Central memory CD4-positive, alpha-beta T cell (primary cell): ENCODE measurements around the gene AKAP7.
"Not testable (repeated sequence)": the region's sequence is repeated elsewhere in the genome, so short reads cannot be mapped to it uniquely, and the experiment has no call there.

ENCODE experiments used
- DNase-seq: peaks from one replicate; pipeline ENCODE4 v3.0.0; 2022

Gene AKAP7

DNA sequence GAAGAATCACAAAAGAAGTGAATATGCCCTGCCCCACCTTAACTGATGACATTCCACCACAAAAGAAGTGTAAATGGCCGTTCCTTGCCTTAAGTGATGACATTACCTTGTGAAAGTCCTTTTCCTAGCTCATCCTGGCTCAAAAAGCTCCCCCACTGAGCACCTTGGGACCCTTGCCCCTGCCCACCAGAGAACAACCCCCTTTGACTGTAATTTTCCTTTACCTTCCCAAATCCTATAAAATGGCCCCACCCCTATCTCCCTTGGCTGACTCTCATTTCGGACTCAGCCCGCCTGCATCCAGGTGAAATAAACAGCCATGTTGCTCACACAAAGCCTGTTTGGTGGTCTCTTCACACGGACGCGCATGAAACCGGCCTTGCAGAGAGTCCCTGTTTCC is 165.6 kb downstream of the AKAP7 start:
- not testable (repeated sequence) for DNase-seq

DNA sequence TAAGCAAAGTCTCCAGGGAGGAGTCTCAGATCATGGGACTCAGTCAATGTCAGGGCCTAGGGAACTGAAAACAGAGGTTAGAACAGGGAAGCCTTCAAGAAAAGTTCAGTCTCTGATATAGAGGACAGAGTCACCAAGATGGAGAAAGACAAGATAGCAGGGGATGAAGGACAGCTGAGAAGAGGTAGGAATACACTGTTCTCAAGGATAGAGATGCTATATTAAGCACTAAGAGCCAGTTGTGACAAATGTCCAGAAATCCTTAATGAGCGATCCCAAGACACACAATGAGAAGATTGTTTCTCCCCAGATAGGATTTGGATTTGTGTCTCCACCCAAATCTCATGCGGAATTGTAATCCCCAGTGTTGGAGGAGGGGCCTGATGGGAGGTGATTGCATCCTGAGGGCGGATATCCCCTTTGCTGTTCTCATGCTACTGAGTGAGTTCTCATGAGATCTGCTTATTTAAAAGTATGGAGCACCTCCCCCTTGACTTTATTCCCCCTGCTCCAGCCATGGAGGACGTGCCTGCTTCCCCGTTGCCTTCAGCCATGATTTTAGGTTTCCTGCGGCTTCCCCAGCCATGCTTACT is 168.2 kb downstream of the AKAP7 start:
- DNase-seq = no peak

DNA sequence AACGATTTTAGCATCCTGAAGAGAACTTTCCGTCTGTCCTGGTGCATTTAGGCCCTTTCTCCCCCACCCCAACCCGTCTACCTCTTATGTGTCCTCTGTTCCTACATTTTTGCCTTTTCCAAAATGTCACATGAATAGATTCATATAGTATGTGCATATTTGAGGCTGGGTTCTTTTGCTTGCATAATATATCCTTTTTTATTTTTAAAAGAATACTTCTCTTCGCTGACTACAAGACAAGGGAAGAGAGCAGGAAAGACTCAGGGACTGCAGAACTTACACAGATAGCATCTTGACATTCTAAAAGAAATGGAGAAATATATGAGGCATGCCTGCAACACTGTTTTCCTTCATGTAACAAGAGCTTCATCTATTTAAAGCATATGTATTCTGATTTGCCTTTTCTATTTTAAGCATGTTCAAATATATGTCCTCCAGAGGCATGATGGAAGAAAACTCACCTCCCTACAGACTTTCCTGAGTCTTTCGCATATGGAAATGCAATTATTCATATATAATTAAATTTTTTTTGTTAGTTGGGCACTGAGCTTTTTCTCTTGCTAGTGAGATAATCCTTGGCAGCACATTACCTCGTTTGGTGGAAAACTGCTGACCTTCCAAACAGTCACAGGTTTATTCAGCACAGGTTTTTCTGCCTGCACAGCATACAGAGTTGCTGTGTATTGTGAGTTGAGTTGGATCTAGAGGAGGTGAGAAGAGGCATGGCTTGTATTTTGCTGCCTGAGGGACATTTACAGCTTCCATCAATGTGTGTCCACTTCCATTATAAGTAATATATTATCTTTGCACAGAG is 170.0 kb downstream of the AKAP7 start:
- no peak for DNase-seq

DNA sequence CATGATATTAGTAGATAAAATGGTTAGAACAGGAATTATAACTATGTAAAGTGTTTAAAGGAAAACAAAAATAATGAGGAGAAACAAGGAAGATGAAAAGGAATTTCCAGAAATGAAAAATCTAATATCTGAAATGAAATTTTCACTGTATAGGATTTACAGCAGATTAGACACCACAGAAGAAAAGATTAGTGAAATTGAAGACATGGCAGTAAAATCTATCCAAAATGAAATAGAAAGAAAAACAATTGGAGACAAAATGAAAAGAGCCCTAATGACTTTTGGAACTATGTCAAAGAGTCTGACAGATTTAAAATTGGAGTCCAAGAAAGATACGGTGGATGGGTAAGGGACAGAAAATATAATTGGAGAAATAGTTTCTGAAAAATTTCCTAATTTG is 174.2 kb downstream of the AKAP7 start:
- no peak for DNase-seq

DNA sequence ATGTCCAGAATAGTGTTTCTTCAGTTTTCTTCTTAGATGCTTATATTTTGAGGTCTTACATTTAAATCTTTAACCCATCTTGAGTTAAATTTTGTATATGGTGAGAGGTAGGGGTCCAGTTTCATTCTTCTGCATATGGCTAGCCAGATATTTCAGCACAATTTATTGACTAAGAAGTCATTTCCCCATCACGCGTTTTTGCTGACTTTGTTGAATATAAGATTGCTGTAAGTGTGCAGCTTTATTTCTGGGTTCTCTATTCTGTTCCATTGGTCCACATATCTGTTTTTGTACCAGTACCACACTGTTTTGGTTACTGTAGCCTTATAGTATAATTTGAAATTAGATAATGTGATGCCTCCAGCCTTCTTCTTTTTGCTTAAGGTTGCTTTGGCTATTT is 179.6 kb downstream of the AKAP7 start:
- no peak for DNase-seq

DNA sequence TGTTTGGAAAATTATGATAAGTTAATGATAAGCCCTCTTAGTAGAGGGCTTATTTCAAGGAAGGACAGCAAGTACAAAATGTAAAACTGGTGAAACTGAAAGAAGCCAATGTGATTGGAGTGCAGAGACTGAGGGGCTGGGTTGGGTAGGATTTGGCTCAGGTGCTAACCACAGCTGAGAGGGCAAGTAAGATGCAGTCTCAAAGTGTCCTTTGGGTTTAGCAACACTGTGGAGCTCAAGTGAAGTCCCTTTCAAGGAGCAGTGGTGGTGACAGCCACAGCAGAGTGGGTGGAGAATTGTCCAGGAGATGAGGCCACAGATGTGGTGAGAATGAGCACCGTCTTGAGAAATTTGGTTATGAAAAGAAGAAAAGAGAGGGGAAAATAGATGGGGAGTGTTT is 181.4 kb downstream of the AKAP7 start:
- no peak for DNase-seq

DNA sequence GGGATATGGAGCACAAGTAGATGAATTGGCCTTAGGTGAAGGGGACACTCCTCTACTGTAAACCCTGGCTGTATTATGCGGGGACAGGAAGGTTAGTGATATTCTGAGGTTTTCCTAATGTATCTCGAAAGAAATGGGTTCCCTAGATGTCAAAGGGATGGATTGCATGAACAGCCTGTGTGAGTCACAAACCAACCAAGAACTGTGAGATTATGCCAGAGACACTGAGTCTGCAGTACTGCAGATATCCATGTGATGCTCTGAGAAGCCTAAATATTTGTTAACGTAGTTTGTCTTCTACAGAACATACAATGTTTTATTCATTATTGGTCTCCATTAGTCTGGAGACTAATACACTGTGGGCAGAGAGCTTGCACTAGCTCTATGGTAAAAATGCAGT is 182.2 kb downstream of the AKAP7 start:
- DNase-seq = no peak

DNA sequence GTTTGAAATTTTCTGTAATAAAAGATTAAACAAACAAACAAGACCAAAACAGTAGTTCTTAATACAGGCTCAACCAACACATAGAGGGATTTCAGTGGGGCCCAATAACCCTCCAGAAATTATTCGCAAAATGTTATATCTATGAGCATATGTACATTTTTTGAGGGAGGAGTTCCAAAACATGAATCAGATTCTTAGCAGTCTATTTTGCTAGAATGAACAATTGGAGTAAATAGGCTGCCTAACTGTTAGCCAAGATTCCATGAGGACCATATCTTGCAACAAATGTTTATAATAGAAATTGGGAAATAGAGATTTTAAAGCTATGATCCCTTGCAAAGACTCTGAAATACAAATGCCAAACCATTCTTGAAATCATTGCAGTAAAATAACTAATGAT is 186.3 kb downstream of the AKAP7 start:
- no peak for DNase-seq

DNA sequence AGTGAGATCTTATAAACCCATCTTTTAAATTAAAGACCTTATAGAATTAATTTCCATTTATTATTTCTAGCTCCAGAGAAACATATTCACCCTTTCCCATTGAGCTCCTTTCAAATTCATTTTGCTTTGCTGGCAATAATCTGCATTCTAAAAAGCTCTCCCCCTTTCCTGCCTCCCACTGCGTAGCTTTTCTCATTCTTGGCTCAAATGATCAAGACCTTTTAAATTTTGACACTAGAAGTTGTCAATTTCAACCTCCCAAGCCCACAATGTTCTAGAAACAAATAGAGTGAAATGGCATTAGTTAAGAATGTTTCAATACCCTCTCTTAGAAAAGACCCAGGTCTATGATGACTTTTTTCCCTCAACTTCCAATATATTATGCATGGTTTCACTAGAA is 186.9 kb downstream of the AKAP7 start:
- DNase-seq = no peak

DNA sequence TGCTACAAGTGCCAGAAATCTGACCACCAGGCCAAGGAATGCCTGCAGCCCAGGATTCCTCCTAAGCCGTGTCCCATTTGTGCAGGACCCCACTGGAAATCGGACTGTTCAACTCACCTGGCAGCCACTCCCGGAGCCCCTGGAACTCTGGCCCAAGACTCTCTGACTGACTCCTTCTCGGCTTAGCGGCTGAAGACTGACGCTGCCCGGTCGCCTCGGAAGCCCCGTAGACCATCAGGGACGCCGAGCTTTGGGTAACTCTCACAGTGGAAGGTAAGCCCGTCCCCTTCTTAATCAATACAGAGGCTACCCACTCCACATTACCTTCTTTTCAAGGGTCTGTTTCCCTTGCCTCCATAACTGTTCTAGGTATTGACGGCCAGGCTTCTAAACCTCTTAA is 190.4 kb downstream of the AKAP7 start:
- not testable (repeated sequence) for DNase-seq

DNA sequence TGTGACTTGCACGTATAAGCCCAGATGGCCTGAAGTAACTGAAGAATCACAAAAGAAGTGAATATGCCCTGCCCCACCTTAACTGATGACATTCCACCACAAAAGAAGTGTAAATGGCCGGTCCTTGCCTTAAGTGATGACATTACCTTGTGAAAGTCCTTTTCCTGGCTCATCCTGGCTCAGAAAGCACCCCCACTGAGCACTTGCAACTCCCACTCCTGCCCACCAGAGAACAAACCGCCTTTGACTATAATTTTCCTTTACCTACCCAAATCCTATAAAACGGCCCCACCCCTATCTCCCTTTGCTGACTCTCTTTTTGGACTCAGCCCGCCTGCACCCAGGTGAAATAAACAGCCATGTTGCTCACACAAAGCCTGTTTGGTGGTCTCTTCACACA is 193.5 kb downstream of the AKAP7 start:
- not testable (repeated sequence) for DNase-seq

DNA sequence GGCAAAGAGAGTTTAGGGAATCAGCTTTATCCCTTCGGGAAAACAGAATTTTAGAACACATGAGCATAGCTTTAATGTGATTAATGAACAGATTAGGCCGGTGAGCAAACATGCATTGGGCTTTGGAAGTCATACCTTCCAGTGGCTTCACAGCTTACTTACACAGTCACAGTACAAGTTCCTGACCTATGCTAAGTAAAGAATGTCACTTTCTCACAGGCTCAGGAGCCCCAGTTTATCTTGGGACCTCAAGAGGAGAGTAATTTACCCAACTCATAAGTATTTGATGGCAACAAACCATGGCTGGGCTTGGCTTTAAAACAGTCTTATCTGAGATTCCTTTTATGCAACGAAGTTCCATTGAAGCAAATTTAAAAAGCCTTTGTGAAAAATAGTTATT is 195.9 kb downstream of the AKAP7 start:
- DNase-seq = no peak

DNA sequence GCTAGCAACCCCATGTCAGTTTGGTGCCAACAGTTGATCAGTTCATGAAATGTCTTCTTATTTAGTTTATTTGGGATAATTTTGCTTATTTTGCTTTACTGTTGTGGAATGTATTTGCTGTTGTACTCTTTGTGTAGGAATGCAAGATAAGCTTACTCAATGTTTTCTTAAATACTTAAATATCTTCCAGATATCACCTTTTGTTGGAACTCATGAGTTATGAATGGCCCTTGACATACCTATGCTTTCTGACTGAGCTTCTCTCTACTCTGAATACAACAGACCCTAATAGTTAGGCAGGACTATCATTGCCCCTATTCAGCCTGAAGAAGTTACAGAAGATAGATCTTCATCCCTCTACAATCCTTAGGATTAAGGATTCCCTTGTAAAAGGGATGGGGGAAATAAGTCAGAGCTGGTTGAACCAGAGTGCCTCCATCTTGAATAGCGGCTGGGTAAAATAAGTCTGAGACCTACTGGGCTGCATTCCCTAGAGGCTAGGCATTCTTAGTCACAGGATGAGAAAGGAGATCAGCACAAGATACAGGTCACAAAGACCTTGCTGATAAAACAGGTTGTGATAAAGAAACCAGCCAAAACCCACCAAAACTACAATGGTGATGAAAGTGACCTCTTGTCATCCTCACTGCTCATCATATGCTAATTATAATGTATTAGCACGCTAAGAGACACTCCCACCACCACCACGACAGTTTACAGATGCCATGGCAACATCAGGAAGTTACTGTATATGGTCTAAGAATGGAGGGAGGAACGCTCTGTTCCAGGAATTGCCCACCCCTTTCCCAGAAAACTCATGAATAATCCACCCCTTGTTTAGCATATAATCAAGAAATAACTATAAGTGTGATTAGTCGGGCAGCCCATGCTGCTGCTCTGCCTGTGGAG is 196.9 kb downstream of the AKAP7 start:
- DNase-seq = no peak
